Central memory CD4-positive, alpha-beta T cell (primary cell): ENCODE results near the gene MED28.
"Not testable (repeated sequence)": the region's sequence is repeated elsewhere in the genome, so short reads cannot be mapped to it uniquely, and the experiment has no call there.

Experiments used
- DNase-seq: peaks from one replicate; pipeline ENCODE4 v3.0.0; 2022

The MED28 gene

GRCh38 chr4:17618926-17619325, 4.5 kb downstream of the MED28 start:
- DNase-seq: no peak

- no peak for DNase-seq
Measured at GRCh38 chr4:17619416-17620105, 5.1 kb downstream of the MED28 start.

- DNase-seq: no peak
Measured at GRCh38 chr4:17623451-17624001, 9.1 kb downstream of the MED28 start.

DNA sequence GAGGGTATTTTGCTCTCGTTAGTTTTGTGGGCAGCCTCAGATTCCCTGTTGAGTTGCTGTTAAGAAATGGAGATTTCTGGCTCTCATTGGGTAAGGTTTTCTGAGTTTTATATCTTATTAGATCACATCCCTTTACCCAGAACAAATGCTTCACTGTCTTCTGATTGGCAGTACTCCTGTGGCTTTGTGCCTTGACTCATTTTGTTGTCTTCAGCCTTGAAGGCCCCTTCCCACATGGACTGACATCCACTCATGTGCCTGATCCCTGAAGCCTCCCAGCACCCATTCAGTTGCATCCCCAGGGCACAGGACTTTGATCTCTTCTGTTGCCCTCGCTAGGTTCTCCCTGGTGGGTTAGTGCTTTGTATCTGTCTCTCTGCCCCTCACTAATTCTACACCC, 10.4 kb downstream of the MED28 start:
- no peak for DNase-seq

DNA sequence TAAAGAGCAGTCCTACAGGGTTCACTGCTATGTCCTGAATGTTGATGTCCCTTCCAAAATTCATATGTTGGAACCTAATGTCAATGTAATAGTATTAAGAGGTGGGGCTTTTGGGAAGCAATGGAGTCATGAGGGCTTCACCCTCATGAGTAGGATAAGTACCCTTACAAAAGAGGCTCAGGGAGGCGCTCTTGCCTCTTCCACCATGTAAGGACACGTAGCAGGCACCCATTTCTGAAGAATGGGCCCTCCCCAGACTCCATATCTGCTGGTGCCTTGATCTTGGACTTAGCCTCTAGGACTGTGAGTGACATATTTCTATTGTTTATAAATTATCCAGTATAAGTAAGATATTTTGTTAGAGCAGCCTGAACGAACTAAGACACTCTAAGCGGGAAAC, 15.8 kb downstream of the MED28 start:
- DNase-seq: no peak

DNA sequence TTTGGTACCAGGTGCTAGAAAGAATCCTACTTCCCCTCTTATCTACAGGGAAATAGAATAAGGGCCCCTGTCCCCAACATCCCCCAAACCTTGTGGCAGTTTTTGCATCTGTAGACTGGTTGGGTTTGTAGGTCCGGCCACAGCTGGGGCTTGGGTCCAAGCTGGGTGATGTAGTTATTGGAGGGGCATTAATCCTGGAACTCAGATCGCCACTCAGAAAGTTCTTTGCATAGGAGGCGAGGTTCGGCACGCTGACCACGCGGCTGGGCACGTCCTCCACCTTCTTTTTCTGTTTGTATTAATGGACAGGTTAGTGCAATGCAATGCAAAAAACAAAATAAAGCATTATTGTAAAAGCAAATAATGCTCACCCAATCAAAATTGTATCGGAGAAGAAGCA, 19.2 kb downstream of the MED28 start:
- no peak for DNase-seq

- DNase-seq: no peak
Measured at GRCh38 chr4:17635056-17635455, 20.6 kb downstream of the MED28 start.

GRCh38 chr4:17636341-17636695, 21.9 kb downstream of the MED28 start:
- no peak for DNase-seq

DNA sequence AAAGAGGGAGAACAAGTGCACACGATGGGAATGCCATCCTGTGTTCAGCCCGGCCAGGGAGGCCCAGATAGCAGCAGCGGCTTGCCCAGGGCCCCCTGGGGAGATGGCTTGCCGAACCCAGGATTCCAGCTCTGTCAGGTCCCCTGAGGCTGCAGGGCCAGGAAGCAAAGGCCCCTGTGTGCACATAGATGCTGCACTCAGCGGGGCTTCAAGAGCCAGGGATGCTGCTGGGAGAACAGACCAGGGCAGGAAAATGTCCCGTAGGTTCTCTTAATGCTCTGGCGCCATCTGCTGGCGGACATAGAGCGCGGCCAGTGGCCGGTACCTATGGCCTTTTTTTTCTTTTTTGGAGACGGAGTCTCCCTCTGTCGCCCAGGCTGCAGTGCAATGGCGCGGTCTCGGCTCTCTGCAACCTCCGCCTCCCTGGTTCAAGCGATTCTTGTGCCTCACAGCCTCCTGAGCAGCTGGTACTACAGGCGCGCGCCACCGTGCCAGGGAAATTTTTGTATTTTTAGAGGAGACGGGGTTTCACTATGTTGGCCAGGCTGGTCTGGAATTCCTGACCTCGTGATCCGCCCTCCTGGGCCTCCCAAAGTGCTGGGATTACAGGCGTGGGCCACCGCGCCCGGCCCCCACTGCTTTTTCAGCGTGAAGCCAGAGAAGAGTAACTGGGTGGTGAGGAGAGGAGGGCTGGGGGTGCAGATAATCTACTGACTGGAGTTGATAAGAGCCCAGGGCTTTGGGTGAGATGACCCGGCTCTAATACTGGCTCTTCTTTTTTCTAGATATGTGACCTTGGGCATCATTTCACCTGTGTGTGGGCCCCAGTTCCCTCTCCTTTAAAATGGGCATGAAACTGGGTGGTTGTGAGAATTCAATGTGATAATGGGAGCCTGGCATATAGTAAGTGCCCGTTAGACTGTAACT, 22.5 kb downstream of the MED28 start:
- DNase-seq: peak; percentile 48

DNA sequence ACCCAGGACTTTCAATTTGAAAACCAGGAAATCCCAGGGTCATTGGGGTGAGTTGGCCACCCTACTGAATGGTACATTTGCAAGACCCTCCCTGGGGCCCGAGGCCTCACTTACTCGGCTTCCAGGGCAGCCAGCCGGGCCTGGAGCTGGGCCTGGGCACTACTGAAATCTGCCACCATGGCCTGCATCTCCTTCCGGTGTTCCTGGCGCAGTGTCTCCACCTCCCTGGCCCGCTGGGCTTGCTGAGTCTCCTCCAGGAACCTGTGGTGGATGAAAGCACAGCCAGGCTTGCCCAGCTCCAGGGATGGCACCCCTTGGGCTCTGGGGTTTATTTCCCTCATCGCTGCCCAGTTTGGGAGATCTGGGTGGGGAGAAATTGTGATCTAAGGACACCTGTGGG, 24.7 kb downstream of the MED28 start:
- no peak for DNase-seq

- no peak for DNase-seq
Measured at GRCh38 chr4:17642398-17642783, 27.9 kb downstream of the MED28 start.

DNA sequence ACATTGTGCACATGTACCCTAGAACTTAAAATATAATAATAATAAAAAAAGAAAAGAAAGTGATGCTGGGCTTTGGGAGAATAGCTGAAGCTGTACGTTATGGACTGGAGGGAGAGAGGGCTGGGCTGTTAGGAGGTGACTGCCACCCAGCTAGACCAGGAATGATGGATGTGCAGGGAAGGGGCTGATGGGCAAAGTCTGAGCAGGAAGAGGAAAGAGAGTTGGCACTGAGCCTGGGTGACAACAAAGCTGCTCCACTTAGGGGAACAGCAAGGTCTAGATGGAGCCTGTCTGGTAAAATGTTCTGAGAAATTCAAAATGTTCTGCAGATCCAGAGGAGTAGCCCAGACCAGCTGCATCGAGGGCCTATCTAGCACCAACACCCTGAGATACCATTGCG, 32.3 kb downstream of the MED28 start:
- DNase-seq: no peak

DNA sequence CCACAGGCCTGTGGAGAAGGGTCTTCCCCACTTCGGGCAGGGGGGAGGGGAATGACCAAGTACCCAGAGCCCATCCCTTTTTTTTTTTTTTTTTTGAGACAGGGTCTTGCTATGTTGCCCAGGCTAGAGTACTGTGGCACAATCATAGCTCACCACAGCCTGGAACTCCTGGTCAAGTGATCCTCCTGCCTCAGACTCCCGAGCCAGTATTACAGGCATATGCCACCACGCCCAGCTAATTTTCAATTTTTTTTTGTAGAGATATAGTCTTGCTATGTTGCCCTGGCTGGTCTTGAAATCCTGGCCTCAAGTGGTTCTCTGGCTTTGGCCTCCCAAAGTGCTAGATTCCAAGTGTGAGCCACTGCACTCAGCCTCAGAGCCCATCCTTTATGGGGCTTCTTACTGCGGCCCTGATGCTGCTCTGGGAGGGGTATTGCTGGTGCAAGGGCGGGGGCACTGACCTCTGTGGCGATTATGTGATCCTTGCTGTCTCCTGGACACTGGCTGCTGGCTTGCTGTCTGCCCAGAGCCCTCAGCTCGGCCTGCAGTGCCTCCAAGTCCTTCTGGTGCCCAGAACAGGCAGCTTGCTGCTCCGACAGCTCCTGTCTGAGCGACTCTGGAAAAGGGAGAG, 32.9 kb downstream of the MED28 start:
- DNase-seq: no peak

- no peak for DNase-seq
Measured at GRCh38 chr4:17647927-17648326, 33.5 kb downstream of the MED28 start.

DNA sequence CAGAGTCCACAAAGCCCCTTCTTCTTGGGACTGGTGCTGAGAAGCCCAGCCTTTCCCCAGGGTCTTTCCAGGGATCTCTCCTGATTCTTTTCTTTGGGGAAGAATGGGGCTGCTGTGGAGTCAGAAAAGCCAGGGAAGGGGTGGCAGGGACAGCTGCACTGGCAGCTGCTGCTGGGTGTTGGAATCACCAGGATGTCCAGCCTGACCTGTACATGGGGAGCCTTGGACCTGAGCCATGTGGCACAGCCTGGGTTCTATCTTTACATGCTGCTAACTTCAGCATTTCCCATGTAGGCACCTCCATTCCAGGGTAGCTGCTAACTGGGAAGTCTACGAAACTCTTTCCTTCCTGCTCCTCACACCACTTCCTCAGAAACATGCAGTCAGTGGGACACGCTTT, 36.0 kb downstream of the MED28 start:
- DNase-seq: no peak

DNA sequence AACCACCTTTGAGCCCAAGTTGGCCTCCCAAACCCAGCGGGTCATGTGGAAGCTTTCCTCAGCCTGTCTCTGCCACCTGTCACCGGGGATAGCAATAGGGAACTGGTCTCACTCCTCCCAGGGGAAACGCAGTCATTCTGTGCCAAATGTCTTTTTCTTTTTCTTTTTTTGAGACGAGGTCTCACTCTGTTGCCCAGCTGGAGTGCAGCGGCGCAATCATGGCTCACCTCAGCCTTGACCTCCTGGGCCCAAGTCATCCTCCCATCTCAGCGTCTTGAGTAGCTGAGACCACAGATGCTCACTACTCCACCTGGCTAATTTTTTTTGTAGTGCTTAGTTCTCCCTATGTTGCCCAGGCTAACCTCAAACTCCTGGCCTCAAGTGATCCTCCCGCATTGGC, 40.3 kb downstream of the MED28 start:
- no peak for DNase-seq

DNA sequence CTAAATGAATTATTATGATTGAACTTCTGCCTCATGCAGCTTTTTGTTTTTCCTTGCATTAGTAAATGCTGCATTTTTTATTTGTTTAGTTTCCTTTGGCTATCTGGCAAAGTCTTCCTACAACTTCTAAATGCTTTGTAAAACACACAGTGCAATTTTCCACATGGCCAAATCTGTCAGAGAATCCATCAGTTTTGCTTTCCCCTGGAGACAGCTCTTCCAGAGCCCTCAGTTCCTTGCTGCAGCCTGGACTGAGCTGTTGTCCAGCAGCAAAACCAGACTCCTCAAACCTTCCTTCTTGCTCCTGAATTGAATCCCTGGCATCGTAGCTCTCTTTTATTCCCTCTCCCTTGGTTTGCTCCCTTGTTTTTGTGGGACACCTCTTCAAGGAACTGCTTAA, 42.6 kb downstream of the MED28 start:
- no peak for DNase-seq

DNA sequence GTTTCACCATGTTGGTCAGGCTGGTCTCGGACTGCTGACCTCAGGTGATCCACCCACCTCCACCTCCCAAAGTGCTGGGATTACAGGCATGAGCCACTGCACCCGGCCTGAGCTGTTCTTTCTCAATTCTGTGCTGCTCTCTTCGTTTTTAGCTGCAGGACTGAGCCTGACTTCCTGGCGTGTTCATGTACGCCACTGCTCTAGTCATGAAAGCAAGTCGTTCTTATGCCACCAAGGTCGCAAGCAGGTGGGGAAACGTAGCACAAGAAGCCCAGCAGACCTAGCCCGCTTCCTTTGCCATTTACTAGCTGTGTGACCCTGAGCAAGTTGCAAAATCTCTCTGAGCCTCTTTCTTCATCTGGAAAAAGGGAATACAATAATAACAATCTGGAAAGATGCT, 43.4 kb downstream of the MED28 start:
- DNase-seq: no peak

DNA sequence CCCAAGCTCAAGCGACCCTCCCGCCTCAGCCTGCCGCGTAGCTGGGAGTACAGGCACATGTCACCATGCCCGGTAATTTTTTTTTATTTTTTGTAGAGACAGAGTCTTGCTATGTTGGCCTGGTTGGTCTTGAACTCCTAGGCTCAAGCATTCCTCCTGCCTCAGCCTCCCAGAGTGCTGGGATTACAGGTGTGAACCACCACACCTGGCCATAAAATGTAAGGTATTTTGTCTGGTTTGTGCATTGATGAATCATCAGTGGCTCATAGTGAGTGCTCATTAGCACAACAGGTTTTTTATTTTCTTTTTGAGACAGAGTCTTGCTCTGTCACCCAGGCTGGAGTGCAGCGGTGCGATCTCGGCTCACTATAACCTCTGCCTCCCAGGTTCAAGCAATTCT, 44.8 kb downstream of the MED28 start:
- DNase-seq: not testable (repeated sequence)

DNA sequence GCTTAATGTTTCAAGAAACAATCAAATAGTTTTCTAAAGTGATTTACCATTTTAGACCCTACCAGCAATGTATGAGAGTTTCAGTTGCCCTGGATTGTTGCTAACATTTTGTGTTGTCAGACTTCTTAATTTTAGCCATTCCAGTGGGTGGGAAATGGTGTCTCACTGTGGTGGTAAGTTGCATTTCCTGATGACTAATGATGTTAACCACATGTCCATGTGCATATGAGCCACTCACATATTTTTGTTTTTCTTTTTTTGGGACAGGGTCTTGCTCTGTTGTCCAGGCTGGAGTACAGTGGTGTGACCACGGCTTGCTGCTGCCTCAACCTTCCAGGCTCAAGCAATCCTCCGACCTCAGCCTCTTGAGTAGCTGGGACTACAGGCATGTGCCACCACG, 48.3 kb downstream of the MED28 start:
- DNase-seq: no peak

DNA sequence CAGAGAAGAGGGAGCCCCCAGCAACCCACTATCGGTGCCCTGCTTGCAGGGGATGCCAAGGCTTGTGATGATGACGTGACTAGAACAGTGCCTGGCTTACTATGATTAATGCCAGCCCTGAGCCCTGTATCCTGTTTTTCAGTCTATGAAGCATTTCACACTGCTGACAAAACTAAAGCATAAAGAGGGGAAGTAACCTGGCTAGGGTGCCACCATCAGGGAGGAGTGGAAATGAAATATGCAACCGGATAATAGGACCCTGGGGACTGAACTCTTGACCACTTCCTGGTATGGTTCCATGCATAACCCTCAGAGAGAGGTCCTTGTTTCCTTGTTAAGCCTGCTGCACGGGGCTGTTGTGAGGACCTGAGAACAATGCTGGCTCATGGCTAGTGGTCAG, 50.3 kb downstream of the MED28 start:
- no peak for DNase-seq

GRCh38 chr4:17665346-17665745, 50.9 kb downstream of the MED28 start:
- DNase-seq: no peak

- DNase-seq: no peak
Measured at GRCh38 chr4:17665852-17666251, 51.4 kb downstream of the MED28 start.

GRCh38 chr4:17667253-17667652, 52.8 kb downstream of the MED28 start:
- no peak for DNase-seq
